Kidney epithelial cell (primary cell): ENCODE data around the gene C1orf53. TPM values are rescaled to one million over a fixed set of nuclear protein-coding genes. Genes with fewer than 3 reads are reported as not detected.

Source experiments
- DNase-seq: peaks from one replicate; pipeline ENCODE4 v3.0.0-alpha.2; 2010; ENCODE audit warnings: low read depth
- H3K27me3 ChIP-seq: 2 replicates; pipeline ENCODE4 v1.6.0; 2011; ENCODE audit warnings: low read length; ENCODE audit not compliant: control insufficient read depth, insufficient read depth
- H3K36me3 ChIP-seq: 2 replicates; pipeline ENCODE4 v1.5.1; 2011; ENCODE audit warnings: low read length; ENCODE audit not compliant: control insufficient read depth, insufficient read depth
- H3K4me3 ChIP-seq: 2 replicates; pipeline ENCODE4 v1.5.1; 2011; ENCODE audit warnings: low read depth, mild to moderate bottlenecking, control low read depth, low read length
- CTCF ChIP-seq: IDR thresholded peaks from 2 replicates; pipeline ENCODE4 v1.5.1; 2011; ENCODE audit warnings: mild to moderate bottlenecking, moderate library complexity, low read length, control low read depth, inconsistent platforms; ENCODE audit not compliant: insufficient read depth, poor library complexity, severe bottlenecking
- total RNA-seq: library from RNA; depleted of rRNA; stranded (reverse); fragments of >200 nt; gene quantifications from 2 replicates; pipeline ENCODE4 v1.2.3, GENCODE V29; 2015

Gene C1orf53
- total RNA-seq, 1 donor from 2014 or later: 8.2 TPM

- DNase-seq: no peak
- peaks cover 100% of the 10 kb centered on the region for H3K27me3 ChIP-seq
- no peak for TF ChIP-seq CTCF
Measured at GRCh38 chr1:197913495-197914276, 11.3 kb downstream of the C1orf53 start.

GRCh38 chr1:197914510-197914909, 12.1 kb downstream of the C1orf53 start:
- no peaks in the 10 kb centered on the region for H3K36me3 ChIP-seq
- DNase-seq: no peak
- H3K4me3 ChIP-seq: no peak overlapping the region
- H3K27me3 ChIP-seq: peaks cover 100% of the 10 kb centered on the region
- no peak for TF ChIP-seq CTCF

More at GRCh38 chr1:197913495-197914276, 11.3 kb downstream of the C1orf53 start:
- Histone ChIP-seq H3K36me3 (no peaks in the 10 kb centered on the region), H3K4me3 (no peak overlapping the region)

- Histone ChIP-seq H3K27me3 (peaks cover 100% of the 10 kb centered on the region), H3K36me3 (no peaks in the 10 kb centered on the region), H3K4me3 (no peak overlapping the region)
- no peak for TF ChIP-seq CTCF
- no peak for DNase-seq
Measured at GRCh38 chr1:197915260-197915861, 12.9 kb downstream of the C1orf53 start.

- no peak overlapping the region for H3K4me3 ChIP-seq
- DNase-seq: no peak
- peak; percentile 83 for TF ChIP-seq CTCF
- no peaks in the 10 kb centered on the region for H3K36me3 ChIP-seq
- peaks cover 100% of the 10 kb centered on the region for H3K27me3 ChIP-seq
Measured at GRCh38 chr1:197915862-197916499, 13.6 kb downstream of the C1orf53 start.

GRCh38 chr1:197916500-197916983, 14.1 kb downstream of the C1orf53 start:
- Histone ChIP-seq H3K4me3 (no peak overlapping the region), H3K27me3 (peaks cover 100% of the 10 kb centered on the region)
- TF ChIP-seq CTCF: no peak

More at GRCh38 chr1:197916500-197916983, 14.1 kb downstream of the C1orf53 start:
- DNase-seq: no peak
- no peaks in the 10 kb centered on the region for H3K36me3 ChIP-seq
